ENCODE results near the gene BMPR1B.

- TF ChIP-seq, protein P1, sequence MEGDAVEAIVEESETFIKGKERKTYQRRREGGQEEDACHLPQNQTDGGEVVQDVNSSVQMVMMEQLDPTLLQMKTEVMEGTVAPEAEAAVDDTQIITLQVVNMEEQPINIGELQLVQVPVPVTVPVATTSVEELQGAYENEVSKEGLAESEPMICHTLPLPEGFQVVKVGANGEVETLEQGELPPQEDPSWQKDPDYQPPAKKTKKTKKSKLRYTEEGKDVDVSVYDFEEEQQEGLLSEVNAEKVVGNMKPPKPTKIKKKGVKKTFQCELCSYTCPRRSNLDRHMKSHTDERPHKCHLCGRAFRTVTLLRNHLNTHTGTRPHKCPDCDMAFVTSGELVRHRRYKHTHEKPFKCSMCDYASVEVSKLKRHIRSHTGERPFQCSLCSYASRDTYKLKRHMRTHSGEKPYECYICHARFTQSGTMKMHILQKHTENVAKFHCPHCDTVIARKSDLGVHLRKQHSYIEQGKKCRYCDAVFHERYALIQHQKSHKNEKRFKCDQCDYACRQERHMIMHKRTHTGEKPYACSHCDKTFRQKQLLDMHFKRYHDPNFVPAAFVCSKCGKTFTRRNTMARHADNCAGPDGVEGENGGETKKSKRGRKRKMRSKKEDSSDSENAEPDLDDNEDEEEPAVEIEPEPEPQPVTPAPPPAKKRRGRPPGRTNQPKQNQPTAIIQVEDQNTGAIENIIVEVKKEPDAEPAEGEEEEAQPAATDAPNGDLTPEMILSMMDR (IDR thresholded peaks at IDR 0.05; ENCODE audit: insufficient read depth, low read length), result no peak
- no peak for TF ChIP-seq POLR2AphosphoS5 (IDR thresholded peaks at IDR 0.05; ENCODE audit: low read depth)
- no peak for TF ChIP-seq SPI1 (IDR thresholded peaks at IDR 0.05; ENCODE audit: borderline replicate concordance, low read depth)
These were observed 310.6 kb downstream of the BMPR1B start for GRCh38 chr4:95068401-95068800.

Data from HL-60 (cell line).